OCI-LY7 (cell line): ENCODE measurements around the gene LAMTOR4. TPM values are rescaled to one million over a fixed set of nuclear protein-coding genes. Genes with fewer than 3 reads are reported as not detected.

Source experiments
- BruUV-seq: library from RNA; stranded (reverse); fragments of 400-500 nt; replicated peaks from 2 replicates; lab custom pipeline; 2021; lab: Mats Ljungman, UMichigan
- CTCF ChIA-PET: fragments of 300-600 bp; sonication (Branson Sonifier 250); formaldehyde crosslinking; loops from one replicate; lab custom pipeline; 2022; ENCODE audit warnings: antibody characterized with exemption; ENCODE audit not compliant: unreplicated experiment; lab: Charles Lee
- POLR2A ChIA-PET: fragments of 300-600 bp; sonication (Branson Sonifier 250); formaldehyde crosslinking; loops from one replicate; lab custom pipeline; 2022; ENCODE audit warnings: antibody characterized with exemption; lab: Charles Lee
- DNase-seq: peaks from one replicate; pipeline ENCODE4 v3.0.0-alpha.2; 2015; ENCODE audit warnings: low spot score
- H2AFZ ChIP-seq: fragments of 200-600 bp; sonication (generic), shearing (Covaris generic); 2 replicates; pipeline ENCODE4 v1.6.1; 2014; ENCODE audit warnings: mild to moderate bottlenecking, antibody characterized with exemption, low read length, moderate library complexity
- H3K27ac ChIP-seq: fragments of 200-600 bp; sonication (generic); 2 replicates; pipeline ENCODE4 v1.5.1; 2014; ENCODE audit warnings: mixed run types, low read depth, mild to moderate bottlenecking, moderate library complexity, low read length, inconsistent platforms; ENCODE audit not compliant: poor library complexity, severe bottlenecking
- H3K36me3 ChIP-seq: fragments of 200-600 bp; sonication (generic); 2 replicates; pipeline ENCODE4 v1.6.1; 2014; ENCODE audit warnings: mild to moderate bottlenecking, antibody characterized with exemption, low read length, moderate library complexity, mixed read lengths; ENCODE audit not compliant: insufficient read depth
- H3K4me1 ChIP-seq: fragments of 200-600 bp; sonication (generic); 2 replicates; pipeline ENCODE4 v1.5.1; 2014; ENCODE audit warnings: mild to moderate bottlenecking, low read length; ENCODE audit not compliant: insufficient read depth, poor library complexity, severe bottlenecking
- H3K4me2 ChIP-seq: fragments of 200-600 bp; sonication (generic); 2 replicates; pipeline ENCODE4 v1.6.1; 2014; ENCODE audit warnings: mild to moderate bottlenecking, low read length
- H3K4me3 ChIP-seq: fragments of 200-600 bp; sonication (generic); 2 replicates; pipeline ENCODE4 v1.5.1; 2014; ENCODE audit warnings: mild to moderate bottlenecking, low read depth, low read length; ENCODE audit not compliant: poor library complexity, severe bottlenecking
- H3K79me2 ChIP-seq: fragments of 200-600 bp; sonication (generic); 2 replicates; pipeline ENCODE4 v1.6.1; 2016; ENCODE audit warnings: low read depth, mild to moderate bottlenecking, low read length, moderate library complexity, mixed read lengths; ENCODE audit not compliant: insufficient read depth
- H3K9me2 ChIP-seq: fragments of 200-600 bp; sonication (generic); 2 replicates; pipeline ENCODE4 v1.6.1; 2016; ENCODE audit warnings: mild to moderate bottlenecking, low read length, mixed read lengths; ENCODE audit not compliant: insufficient read depth
- H3K9me3 ChIP-seq: fragments of 200-600 bp; sonication (generic); 2 replicates; pipeline ENCODE4 v1.6.1; 2014; ENCODE audit warnings: mild to moderate bottlenecking, mixed run types, low read length, mixed read lengths
- H4K20me1 ChIP-seq: fragments of 200-600 bp; sonication (generic); 2 replicates; pipeline ENCODE4 v1.6.1; 2014; ENCODE audit warnings: mild to moderate bottlenecking, antibody characterized with exemption, low read length, moderate library complexity, mixed read lengths; ENCODE audit not compliant: insufficient read depth
- EZH2phosphoT487 ChIP-seq: fragments of 200-600 bp; sonication (generic); IDR thresholded peaks from 2 replicates; pipeline ENCODE4 v1.6.1; 2018; ENCODE audit warnings: low read depth, borderline replicate concordance, mild to moderate bottlenecking, mixed run types, antibody characterized with exemption, low read length, moderate library complexity, mixed read lengths
- intact Hi-C: fragments of 100-400 bp; cut with micrococcal nuclease; formaldehyde crosslinking; loops from one replicate; pipeline ENCODE4 v1.10.0; 2022; ENCODE audit not compliant: unreplicated experiment
- total RNA-seq, 2 experiments: library from RNA; depleted of rRNA in 1 of 2; stranded (reverse); fragments of >200 nt in 1 of 2; shearing (Covaris generic) in 1 of 2; gene quantifications; 2 replicates each; pipeline ENCODE4 v1.2.3, GENCODE V29; 2014 to 2022
- TF ChIP-seq, protein P1 (sequence below): fragments of 200-600 bp; sonication (generic); conservative IDR thresholded peaks from 2 replicates; pipeline ENCODE4 v1.5.1; 2014; ENCODE audit warnings: mild to moderate bottlenecking, antibody characterized with exemption, low read length, moderate library complexity, mixed read lengths

LAMTOR4 gene
- total RNA-seq, 2 experiments from 2014 or later, result 237 to 243 TPM

DNA sequence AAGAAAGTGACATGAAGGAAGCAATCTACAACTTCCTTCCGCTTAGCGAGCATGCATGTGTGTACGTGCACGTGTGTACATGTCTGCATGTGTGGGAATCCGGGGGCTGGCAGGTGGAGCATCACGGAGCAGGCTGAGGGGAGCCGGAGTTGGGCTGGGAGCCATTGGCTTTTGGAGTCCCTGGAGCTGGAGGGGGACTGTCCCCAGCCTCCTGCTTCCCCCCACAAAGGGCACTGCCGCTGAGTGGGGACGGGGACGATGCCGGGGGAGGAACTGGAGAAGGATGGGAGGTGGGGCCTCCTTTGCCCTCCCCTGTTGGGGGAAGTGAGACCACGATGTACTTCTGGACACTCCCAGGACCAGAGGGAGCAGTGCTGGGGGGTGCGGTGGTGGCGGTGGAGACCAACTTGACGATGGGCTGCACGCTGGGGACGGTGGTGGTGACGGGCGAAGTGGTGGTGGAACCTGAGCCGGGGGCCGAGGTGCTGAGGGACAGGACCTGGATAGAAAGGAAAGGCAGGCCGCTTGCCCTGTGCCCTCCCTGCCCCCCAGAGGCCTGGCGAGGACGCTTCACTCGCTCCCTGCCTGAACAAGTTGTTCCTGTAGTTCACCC is 41.5 kb upstream of the LAMTOR4 start:
- Histone ChIP-seq H3K79me2 (peaks cover 9% of the 10 kb centered on the region; the same call in 1 of the 2 replicates), H2AFZ (no peak overlapping the region), H3K4me1 (peaks cover 11% of the 10 kb centered on the region), H3K4me2 (no peak overlapping the region), H3K36me3 (peaks cover 63% of the 10 kb centered on the region), H3K4me3 (no peak overlapping the region), H3K9me2 (no peaks in the 10 kb centered on the region), H3K27ac (no peak overlapping the region), H3K9me3 (no peaks in the 10 kb centered on the region), H4K20me1 (no peaks in the 10 kb centered on the region)
- ChIA-PET CTCF (no interaction called here), POLR2A (no interaction called here)
- TSS peak; percentile 96 for BruUV-seq
- no peak for DNase-seq
- TF ChIP-seq, protein P1, sequence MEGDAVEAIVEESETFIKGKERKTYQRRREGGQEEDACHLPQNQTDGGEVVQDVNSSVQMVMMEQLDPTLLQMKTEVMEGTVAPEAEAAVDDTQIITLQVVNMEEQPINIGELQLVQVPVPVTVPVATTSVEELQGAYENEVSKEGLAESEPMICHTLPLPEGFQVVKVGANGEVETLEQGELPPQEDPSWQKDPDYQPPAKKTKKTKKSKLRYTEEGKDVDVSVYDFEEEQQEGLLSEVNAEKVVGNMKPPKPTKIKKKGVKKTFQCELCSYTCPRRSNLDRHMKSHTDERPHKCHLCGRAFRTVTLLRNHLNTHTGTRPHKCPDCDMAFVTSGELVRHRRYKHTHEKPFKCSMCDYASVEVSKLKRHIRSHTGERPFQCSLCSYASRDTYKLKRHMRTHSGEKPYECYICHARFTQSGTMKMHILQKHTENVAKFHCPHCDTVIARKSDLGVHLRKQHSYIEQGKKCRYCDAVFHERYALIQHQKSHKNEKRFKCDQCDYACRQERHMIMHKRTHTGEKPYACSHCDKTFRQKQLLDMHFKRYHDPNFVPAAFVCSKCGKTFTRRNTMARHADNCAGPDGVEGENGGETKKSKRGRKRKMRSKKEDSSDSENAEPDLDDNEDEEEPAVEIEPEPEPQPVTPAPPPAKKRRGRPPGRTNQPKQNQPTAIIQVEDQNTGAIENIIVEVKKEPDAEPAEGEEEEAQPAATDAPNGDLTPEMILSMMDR, result no peak
- TF ChIP-seq EZH2phosphoT487, result no peak
- intact Hi-C loops, result no loop called here

DNA sequence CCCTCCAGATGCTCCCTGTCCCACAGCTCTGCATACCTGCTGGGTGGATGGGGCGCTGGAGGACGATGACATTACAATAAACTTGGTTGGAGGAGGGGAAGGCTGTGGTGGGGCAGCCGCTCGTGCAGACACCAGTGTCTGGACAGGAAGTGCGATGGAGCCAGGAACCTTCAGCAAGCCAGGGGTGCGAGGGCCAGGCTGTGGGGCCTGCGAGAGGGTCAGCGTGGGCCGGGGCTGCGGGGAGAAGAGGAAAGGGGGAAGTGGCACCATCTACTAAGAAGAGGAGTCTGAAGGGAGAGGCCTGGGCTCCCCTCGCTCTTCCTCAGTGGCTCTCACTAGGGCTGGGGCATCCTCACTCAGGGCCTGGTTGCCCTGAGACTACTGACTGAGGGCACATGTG is 40.8 kb upstream of the LAMTOR4 start:
- Histone ChIP-seq H3K9me3 (no peaks in the 10 kb centered on the region), H3K36me3 (peaks cover 68% of the 10 kb centered on the region), H3K4me2 (no peak overlapping the region), H2AFZ (no peak overlapping the region), H3K4me3 (no peak overlapping the region), H3K79me2 (peaks cover 3% of the 10 kb centered on the region; the same call in 1 of the 2 replicates), H3K27ac (no peak overlapping the region), H4K20me1 (no peaks in the 10 kb centered on the region), H3K4me1 (peaks cover 4% of the 10 kb centered on the region), H3K9me2 (no peaks in the 10 kb centered on the region)
- CTCF ChIA-PET, result no interaction called here
- TF ChIP-seq, protein P1, result no peak
- no peak for TF ChIP-seq EZH2phosphoT487
- BruUV-seq, result no TSS peak
- intact Hi-C loops, result no loop called here
- POLR2A ChIA-PET, result no interaction called here
- no peak for DNase-seq

DNA sequence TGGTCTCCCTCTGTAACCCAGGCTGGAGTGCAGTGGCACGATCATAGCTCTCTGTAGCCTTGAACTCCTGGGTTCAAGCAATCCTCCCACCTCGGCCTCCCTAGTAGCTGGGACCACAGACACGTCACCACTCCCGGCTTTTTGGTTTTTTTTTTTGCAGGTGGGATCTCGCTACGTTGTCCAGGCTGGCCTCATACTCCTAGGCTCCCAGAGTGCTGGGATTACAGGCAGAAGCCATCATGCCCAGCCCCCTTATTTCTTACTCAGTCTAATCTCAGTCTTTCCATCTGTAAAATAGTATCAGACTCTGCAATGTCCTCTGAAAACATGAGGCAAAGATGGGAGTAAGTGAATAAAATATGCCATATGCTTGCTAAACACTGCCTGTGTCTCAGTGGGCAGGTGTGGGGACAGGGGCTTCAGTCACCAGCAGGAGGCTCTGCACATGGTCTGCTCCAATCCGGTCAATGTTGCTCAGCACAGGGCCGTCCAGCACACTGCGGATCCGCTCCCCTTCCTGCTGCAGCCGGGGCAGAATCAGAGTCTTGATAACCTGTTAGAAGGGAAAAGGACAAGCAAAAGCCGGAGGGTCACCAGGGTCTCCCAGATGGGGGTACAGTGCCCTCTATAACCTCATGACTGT is 39.1 kb upstream of the LAMTOR4 start:
- Histone ChIP-seq H3K4me2 (no peak overlapping the region), H3K4me3 (no peak overlapping the region), H3K79me2 (no peaks in the 10 kb centered on the region), H3K4me1 (no peaks in the 10 kb centered on the region), H4K20me1 (no peaks in the 10 kb centered on the region), H3K9me3 (no peaks in the 10 kb centered on the region), H3K27ac (no peak overlapping the region), H3K36me3 (peaks cover 81% of the 10 kb centered on the region), H3K9me2 (no peaks in the 10 kb centered on the region), H2AFZ (no peak overlapping the region)
- DNase-seq, result no peak
- CTCF ChIA-PET, result no interaction called here
- no peak for TF ChIP-seq EZH2phosphoT487
- TF ChIP-seq, protein P1, result 0 out of 2 replicates have a peak, but pooled peaks have one; percentile 22
- intact Hi-C loops, result no loop called here
- POLR2A ChIA-PET, result no interaction called here
- no TSS peak for BruUV-seq
